Measurements from ENCODE around the gene GLIS1. TPM values are rescaled to one million over a fixed set of nuclear protein-coding genes. Genes with fewer than 3 reads are reported as not detected.

GLIS1 gene
- total and polyA plus RNA-seq, 8 donors: 0.06 to 0.26 (median 0.13) TPM; not detected in 4

- no peak for ATAC-seq
- TF ChIP-seq CTCF (IDR thresholded peaks at IDR 0.05): no peak
- FAIRE-seq: no peak
- Histone ChIP-seq H3K36me3 (no peaks in the 10 kb centered on the region), H3K27me3 (no peaks in the 10 kb centered on the region), H3K9me3 (no peaks in the 10 kb centered on the region), H3K27ac (no peak overlapping the region), H3K4me1 (no peaks in the 10 kb centered on the region), H3K4me3 (no peak overlapping the region)
- intact Hi-C loops (cut with DNase I): no loop called here
- no peak for DNase-seq
- 85 to 94% methylated on average over 2 of the region's 2 CpGs for WGBS, 2 donors
Measured at GRCh38 chr1:53771648-53772047, 32.7 kb upstream of the GLIS1 start.

DNA sequence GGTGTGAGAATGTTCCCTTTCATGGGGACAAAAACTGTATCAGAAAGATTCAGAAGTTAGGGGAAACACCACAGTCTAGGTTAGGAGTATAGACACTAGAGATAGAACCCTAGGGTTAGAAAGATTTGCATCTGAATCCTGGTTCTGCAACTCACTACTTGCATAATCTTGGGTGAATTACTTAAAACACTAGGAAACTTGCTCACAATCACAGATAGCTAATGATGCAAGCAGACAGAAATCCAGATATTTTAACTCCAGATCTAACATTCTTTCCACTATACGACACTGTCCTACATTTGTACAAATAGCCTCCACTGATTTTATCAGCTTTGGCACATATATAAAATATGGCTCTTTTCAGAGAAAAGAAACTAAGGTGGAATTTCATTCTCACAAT is 30.8 kb upstream of the GLIS1 start:
- H3K27me3 ChIP-seq: no peaks in the 10 kb centered on the region
- WGBS, 2 donors: 99 to 100% methylated on average over 1 of the region's 1 CpG
- H3K27ac ChIP-seq: no peak overlapping the region
- TF ChIP-seq CTCF (IDR thresholded peaks at IDR 0.05): no peak
- no peaks in the 10 kb centered on the region for H3K36me3 ChIP-seq
- no peak overlapping the region for H3K4me3 ChIP-seq
- H3K9me3 ChIP-seq: no peaks in the 10 kb centered on the region
- no peaks in the 10 kb centered on the region for H3K4me1 ChIP-seq
- DNase-seq (no peak), FAIRE-seq (no peak), ATAC-seq (no peak)
- intact Hi-C loops (cut with DNase I): no loop called here

DNA sequence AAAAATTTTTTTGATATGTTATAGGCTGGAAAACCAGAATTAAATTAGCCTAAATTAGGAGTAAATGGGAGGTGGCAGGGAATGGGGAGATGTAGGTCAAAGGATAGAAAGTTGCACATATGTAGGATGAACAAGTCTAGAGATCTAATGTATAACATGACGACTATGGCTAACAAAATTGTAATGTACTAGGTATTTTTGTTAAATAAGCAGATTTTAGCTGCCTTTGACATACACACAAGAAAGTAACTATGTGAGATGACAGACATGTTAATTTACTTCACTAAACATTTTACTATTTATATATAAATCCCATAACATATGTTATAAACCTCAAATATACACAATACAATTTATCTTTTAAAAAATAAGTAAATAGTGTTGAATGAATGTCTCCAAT is 30.2 kb upstream of the GLIS1 start:
- Histone ChIP-seq H3K4me1 (no peaks in the 10 kb centered on the region), H3K36me3 (no peaks in the 10 kb centered on the region), H3K9me3 (no peaks in the 10 kb centered on the region), H3K27me3 (no peaks in the 10 kb centered on the region), H3K27ac (no peak overlapping the region), H3K4me3 (no peak overlapping the region)
- ATAC-seq (no peak), DNase-seq (no peak), FAIRE-seq (no peak)
- intact Hi-C loops (cut with DNase I): no loop called here
- 97 to 98% methylated on average over 1 of the region's 1 CpG for WGBS, 2 donors
- no peak for TF ChIP-seq CTCF (IDR thresholded peaks at IDR 0.05)

DNA sequence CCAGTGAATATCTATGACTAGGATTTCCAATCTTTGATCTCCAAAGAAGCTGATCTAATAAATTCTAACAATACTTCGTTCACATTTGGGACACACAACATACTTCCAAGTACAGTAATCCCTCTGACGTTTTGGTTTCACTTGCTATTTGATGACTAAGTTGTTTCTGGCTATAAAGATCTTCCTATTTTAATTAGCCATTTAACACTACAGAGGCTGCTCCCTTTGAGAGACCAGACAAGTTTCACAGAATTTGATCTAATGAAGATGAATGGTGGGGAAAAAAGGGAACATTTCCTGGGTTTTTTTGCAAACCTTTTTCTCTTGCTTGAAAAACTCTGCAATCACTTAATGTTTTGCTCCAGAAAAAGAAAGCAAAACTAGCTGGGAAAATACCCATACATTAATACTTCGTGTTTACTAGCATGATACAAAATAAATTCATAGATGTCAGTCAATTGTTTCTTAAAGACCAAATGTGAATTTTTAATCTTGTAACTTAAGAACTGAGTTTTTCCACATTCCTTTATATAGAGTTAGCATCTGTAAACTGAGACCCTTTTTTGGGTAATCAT is 28.0 kb upstream of the GLIS1 start:
- Histone ChIP-seq H3K4me1 (no peaks in the 10 kb centered on the region), H3K27ac (no peak overlapping the region), H3K4me3 (no peak overlapping the region), H3K27me3 (no peaks in the 10 kb centered on the region), H3K36me3 (no peaks in the 10 kb centered on the region), H3K9me3 (no peaks in the 10 kb centered on the region)
- TF ChIP-seq CTCF (IDR thresholded peaks at IDR 0.05): no peak
- DNase-seq (no peak), FAIRE-seq (no peak), ATAC-seq (no peak)
- 61 to 65% methylated on average over 3 of the region's 3 CpGs for WGBS, 2 donors
- intact Hi-C loops (cut with DNase I): no loop called here

- Histone ChIP-seq H3K36me3 (no peaks in the 10 kb centered on the region), H3K4me1 (no peaks in the 10 kb centered on the region), H3K27me3 (no peaks in the 10 kb centered on the region), H3K4me3 (no peak overlapping the region), H3K27ac (no peak overlapping the region), H3K9me3 (no peaks in the 10 kb centered on the region)
- WGBS, 2 donors: 71 to 87% methylated on average over 3 of the region's 3 CpGs
- no peak for DNase-seq
- TF ChIP-seq CTCF (IDR thresholded peaks at IDR 0.05): no peak
- no peak for FAIRE-seq
- no peak for ATAC-seq
- intact Hi-C loops (cut with DNase I): no loop called here
Measured at GRCh38 chr1:53766194-53766742, 27.3 kb upstream of the GLIS1 start.
